ENCODE measurements around the gene IPO4. TPM values are rescaled to one million over a fixed set of nuclear protein-coding genes. Genes with fewer than 3 reads are reported as not detected.

IPO4 gene
- total RNA-seq, 4 donors from 2014 or later, result 25.1 to 40.0 (median 32.6) TPM

- no peak for TF ChIP-seq POLR2A (IDR thresholded peaks at IDR 0.05)
- TF ChIP-seq, protein P1, sequence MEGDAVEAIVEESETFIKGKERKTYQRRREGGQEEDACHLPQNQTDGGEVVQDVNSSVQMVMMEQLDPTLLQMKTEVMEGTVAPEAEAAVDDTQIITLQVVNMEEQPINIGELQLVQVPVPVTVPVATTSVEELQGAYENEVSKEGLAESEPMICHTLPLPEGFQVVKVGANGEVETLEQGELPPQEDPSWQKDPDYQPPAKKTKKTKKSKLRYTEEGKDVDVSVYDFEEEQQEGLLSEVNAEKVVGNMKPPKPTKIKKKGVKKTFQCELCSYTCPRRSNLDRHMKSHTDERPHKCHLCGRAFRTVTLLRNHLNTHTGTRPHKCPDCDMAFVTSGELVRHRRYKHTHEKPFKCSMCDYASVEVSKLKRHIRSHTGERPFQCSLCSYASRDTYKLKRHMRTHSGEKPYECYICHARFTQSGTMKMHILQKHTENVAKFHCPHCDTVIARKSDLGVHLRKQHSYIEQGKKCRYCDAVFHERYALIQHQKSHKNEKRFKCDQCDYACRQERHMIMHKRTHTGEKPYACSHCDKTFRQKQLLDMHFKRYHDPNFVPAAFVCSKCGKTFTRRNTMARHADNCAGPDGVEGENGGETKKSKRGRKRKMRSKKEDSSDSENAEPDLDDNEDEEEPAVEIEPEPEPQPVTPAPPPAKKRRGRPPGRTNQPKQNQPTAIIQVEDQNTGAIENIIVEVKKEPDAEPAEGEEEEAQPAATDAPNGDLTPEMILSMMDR (IDR thresholded peaks at IDR 0.05), result no peak
- DNase-seq (ENCODE audit: low spot score in 2 of 2), result peak in 1 of 2 donors; percentile 83
- 82 to 87% methylated on average over 13 of the region's 13 CpGs for WGBS, 2 donors
- H3K4me3 ChIP-seq (ENCODE audit: low read depth, poor library complexity, severe bottlenecking), result no peak overlapping the region
- intact Hi-C loops (cut with DNase I; ENCODE audit: low total_unique reads), result no loop called here
These were observed 50.0 kb downstream of the IPO4 start for GRCh38 chr14:24138396-24139271.

- TF ChIP-seq POLR2A (IDR thresholded peaks at IDR 0.05), result no peak
- TF ChIP-seq, protein P1 (IDR thresholded peaks at IDR 0.05), result no peak
- no peak overlapping the region for H3K4me3 ChIP-seq (ENCODE audit: low read depth, poor library complexity, severe bottlenecking)
- 86 to 87% methylated on average over 8 of the region's 8 CpGs for WGBS, 2 donors
- intact Hi-C loops (cut with DNase I; ENCODE audit: low total_unique reads), result no loop called here
- DNase-seq (ENCODE audit: low spot score in 2 of 2), result no peak
These were observed 50.9 kb downstream of the IPO4 start for GRCh38 chr14:24137529-24138395.

DNA sequence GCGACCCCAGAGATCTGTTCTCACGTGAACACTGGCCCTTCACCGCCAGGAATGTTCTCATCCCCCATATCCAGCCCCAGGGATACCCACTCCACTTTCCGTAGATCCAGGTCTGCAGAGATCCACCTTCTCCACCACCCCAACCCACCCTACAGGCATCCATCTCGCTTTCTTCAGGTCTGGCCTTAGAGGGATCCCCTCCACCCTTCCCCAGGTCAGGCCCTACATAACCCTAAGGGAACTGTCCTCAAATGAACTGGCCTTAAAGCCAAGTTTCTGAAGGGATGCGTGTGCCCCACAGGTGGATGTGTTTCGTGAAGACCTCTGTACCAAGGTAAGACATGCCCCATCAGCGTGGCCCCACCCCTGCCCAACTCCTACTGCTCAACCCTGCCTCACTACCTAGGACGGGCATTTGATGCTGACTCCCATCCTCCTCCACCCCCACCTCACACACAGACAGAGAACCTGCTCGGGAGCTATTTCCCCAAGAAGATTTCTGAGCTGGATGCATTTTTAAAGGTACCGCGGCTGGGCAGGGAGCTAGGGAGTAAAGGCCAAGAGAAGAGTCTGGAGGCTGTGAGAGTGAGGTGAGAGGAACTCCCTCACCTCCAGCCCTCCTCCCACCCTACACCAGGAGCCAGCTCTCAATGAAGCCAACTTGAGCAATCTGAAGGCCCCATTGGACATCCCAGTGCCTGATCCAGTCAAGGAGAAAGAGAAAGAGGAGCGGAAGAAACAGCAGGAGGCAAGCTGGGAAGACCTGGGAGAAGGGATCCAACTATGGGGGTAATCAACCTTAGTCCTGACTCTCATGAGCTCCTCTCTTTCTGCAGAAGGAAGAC, 51.7 kb downstream of the IPO4 start:
- peak in 1 of 2 donors; percentile 85 for DNase-seq (ENCODE audit: low spot score in 2 of 2)
- WGBS, 2 donors, result 25 to 29% methylated on average over 13 of the region's 13 CpGs
- intact Hi-C loops (cut with DNase I; ENCODE audit: low total_unique reads), result no loop called here
- no peak for TF ChIP-seq POLR2A (IDR thresholded peaks at IDR 0.05)
- TF ChIP-seq, protein P1 (IDR thresholded peaks at IDR 0.05), result no peak
- H3K4me3 ChIP-seq (ENCODE audit: low read depth, poor library complexity, severe bottlenecking), result peak overlapping the region; percentile 99

- TF ChIP-seq POLR2A (IDR thresholded peaks at IDR 0.05), result no peak
- TF ChIP-seq, protein P1 (IDR thresholded peaks at IDR 0.05), result peak in 1 of 3 donors; percentile 1
- peak within 1 kb of the TSS; percentile 99 for H3K4me3 ChIP-seq (ENCODE audit: low read depth, poor library complexity, severe bottlenecking)
- DNase-seq (ENCODE audit: low spot score in 2 of 2), result peak; percentile 87 to 98
- 1% methylated on average over 47 to 64 of the region's 75 CpGs for WGBS, 2 donors
- intact Hi-C loops (cut with DNase I; ENCODE audit: low total_unique reads), result no loop called here
These were observed 52.6 kb downstream of the IPO4 start, which contains the start of gene PSME1 for GRCh38 chr14:24135834-24136683. TSS of gene PSME1 (plus strand) at chr14:24136194. CDS start at chr14:24136263, 69 bp downstream.

DNA sequence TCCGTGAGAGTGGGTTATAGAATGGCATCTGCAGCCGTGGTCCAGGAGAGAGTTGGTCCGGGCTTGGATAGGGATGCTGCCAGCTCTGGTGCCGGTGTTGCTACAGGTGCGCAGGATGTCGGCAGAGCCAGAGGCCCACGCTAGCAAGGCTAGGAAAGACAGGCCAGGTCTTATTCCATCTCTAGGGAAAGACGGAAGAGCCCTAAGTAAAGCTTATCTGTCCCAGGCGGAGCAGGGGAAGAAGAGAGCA, 53.1 kb downstream of the IPO4 start:
- peak overlapping the region; percentile 99 for H3K4me3 ChIP-seq (ENCODE audit: low read depth, poor library complexity, severe bottlenecking)
- WGBS, 2 donors, result 3 to 6% methylated on average over 9 of the region's 9 CpGs
- TF ChIP-seq POLR2A (IDR thresholded peaks at IDR 0.05), result no peak
- TF ChIP-seq, protein P1 (IDR thresholded peaks at IDR 0.05), result peak in 1 of 3 donors; percentile 16
- DNase-seq (ENCODE audit: low spot score in 2 of 2), result no peak
- intact Hi-C loops (cut with DNase I; ENCODE audit: low total_unique reads), result no loop called here
